Stimulated activated CD4-positive, alpha-beta T cell treated with anti-CD3 and anti-CD28 coated beads, TNF-alpha, amount 100 ng/mL, for 48 hours (primary cell): ENCODE results near the gene GNAI3.

Source experiments
- DNase-seq, 3 donors: peaks; one replicate each; pipeline ENCODE4 v3.0.0-alpha.2; 2020; ENCODE audit warnings: low read depth in 3 of 3

Gene GNAI3

DNA sequence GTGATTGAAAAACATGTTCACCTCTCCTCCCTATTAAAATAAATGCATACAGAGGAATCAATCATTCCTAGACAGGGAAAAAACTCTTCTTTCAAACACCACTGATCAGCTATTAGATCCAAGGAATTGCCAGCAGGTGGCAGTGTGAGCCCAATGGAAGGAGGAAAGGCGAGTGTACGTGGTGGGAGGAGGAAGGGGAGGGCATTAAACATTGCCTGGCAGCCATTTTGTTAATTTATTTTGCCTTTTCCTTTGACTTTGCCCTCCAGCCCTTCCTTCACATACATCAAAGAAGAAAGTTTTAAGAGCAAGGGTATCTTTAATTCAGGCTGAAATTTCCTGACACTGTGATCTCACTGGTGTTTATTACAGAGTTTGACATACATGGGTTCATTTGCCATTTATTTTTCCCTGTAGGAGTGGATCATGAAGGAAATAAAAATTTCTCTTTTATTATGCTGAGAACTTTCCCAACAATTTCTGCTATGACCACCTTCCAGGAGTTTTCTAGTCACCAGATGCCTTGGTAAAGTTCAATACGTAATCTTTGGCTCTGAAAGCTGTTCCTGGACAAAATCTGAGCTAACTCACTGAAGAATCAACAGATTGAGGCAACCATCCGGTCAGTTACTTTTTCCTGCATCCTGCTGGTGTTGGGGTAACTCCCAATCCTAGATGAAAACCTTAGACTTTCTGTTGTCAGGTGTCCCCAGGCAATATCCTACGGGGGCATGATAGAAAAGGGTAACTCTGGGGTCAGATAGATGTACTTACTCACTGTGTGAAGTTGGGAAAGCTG, 1.9 kb upstream of the GNAI3 start:
- DNase-seq, result peak; percentile 77 to 94 (median 82)

DNA sequence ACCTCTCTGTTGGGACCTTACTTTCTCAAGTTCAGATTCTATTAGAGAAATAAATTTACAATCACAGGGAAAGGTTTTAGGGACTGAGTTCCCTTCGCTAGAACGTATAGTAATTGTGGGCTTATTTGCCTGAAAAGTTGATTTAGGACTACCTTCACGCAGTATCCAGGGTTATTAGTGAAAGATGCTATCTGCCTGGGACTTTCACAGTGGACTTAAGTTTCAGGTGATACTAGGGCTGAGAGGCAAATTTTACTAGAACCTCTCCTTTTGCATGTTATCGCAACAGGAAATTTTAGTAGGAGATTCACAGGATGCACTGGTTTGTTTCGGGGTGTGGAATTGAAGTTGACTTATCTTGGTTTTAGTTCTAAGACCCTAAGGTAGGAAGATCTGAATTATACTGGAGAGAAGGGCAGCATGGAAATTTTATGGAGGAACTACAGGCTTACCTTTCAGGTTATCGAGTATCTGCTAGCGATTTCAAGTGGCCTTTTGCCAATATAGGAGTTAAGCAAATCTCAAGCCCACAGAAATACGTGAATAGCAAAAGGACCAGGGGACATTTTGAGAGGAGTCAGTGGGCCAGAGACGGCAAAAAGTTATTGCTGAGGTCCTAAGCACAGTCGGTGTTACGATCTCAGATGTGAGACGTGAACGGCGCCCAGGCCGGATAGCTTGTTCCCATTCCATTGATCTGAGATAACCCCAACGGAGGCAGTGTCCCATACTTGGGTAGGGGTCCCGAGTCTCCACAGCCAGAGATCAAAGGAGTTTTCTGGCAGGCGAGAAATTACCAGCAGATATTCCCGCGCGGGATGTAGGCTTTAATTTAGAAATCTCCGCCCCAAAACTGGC, 723 bp upstream of the GNAI3 start:
- no peak for DNase-seq

DNA sequence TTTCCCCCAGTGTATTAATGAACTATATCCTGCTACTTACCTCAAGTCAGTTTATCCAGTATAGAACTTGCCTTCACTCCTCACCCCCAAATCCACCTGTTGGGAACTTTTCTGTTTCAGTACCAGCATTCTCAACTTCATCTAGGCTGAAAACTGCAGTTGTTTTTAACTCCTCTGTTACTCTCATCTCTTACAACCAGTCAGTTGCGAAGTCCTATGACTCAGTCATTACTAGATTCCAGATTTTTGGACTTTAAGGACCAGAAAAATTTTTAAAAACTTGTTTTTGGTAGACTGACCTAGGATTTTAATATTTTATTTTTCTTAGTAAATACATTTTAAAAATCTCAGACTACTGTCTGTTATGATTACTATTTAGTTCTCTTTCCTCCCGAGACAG, 8.1 kb downstream of the GNAI3 start:
- no peak for DNase-seq

DNA sequence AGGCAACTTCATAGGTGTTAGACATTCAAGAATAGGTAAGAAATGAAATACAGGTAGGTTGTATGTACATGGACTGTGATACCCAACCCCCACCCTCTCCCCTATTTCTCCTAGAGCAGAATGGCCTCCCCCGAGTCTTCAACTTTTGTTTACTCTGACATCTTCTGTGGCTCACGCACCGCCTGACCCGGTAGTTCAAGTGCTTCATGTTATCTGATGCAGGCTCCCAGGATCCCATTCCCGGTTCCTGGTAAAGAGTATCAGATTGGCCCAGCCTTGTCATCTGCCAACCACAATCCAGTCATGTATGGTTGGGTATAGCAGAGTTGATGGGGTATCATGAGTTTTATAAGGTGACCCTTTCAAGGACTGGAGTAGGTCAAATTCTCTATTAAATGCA, 9.1 kb downstream of the GNAI3 start:
- no peak for DNase-seq

DNA sequence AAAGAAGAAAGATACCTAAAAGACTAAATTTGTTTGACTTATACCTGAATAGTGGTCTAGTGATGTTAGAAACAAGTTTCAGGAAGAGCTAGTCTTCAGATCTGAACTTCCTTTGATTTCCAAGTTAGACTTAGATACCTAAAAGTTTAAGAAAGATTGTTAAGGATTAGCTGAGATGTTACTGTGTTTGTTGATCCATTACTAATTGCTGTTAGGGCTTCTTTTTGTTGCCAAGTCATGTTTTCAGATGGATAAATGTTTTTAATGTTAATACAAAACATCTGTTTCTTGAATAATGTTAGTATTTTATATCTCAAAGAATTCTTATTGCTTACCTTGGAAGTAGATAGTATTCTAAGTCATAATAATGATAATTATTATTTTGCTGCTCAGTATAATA, 11.6 kb downstream of the GNAI3 start:
- no peak for DNase-seq

DNA sequence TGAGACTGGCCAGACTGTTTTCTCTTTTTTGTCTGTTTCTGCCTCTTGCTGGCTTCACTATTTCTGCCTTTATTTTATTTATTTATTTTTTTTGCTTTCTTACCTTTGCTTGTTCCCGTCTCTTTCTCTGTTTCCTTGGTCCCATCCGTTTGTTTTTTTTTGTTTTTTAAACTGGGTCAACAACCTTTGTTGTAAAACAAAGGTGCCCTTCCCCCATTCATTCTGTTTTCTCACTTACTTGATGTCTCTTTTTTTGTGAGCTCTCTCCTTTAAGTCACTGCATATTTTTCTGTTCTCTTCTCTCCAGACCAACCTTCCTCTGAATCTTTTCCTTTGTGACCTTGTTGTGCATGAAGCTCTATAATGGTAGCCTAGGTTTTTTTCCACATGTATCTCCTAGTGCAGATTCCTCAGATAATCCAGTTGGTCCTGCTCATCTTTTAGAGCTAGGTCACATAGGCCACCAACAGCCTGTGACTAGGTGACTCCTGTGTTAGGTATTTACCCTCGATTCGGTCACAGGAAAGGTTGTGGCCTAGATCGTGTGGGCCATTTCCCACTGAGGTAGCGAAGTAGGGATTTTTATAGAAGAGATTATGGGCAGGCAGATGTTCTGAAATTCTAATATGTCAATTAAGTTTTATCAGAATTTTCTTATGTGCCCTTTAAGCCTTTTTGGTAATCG, 15.9 kb downstream of the GNAI3 start:
- no peak for DNase-seq

DNA sequence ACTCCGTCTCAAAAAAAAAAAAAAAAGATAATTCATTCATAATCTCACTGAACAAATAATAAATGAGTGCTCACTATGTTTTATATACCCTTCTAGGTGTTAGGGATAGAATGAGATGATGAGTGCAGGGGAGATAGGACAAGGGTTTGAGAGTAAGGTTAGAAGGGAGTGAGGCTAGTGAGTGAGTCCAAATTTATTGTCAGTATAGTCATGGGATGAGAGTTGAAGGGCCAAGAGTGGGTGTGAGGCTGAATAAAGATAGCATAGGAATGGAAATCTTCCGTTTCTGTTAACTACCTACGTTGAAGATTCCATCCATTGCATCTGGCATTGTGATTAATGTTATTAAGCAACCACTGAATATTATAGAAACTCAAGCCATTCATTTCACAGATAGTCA, 16.8 kb downstream of the GNAI3 start:
- DNase-seq, result no peak

DNA sequence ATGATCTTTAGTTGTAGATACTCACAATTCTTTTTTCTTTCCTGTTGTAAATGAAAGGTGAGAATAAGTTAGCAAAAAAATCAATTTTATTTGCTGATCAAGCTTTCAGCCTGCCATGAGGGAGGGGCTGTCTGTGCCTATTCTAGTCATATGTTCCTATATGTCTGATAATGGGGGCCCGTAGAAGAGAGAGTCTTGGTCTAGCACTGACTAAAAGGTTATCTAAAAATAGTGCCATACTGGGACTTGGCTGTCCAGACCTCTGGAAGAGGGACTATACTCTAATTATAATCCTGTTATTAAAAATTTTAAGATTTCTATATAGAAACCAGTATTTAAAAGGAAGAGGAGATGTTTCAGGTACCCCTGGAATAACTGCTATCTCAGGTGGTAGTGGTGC, 18.6 kb downstream of the GNAI3 start:
- DNase-seq, result no peak

DNA sequence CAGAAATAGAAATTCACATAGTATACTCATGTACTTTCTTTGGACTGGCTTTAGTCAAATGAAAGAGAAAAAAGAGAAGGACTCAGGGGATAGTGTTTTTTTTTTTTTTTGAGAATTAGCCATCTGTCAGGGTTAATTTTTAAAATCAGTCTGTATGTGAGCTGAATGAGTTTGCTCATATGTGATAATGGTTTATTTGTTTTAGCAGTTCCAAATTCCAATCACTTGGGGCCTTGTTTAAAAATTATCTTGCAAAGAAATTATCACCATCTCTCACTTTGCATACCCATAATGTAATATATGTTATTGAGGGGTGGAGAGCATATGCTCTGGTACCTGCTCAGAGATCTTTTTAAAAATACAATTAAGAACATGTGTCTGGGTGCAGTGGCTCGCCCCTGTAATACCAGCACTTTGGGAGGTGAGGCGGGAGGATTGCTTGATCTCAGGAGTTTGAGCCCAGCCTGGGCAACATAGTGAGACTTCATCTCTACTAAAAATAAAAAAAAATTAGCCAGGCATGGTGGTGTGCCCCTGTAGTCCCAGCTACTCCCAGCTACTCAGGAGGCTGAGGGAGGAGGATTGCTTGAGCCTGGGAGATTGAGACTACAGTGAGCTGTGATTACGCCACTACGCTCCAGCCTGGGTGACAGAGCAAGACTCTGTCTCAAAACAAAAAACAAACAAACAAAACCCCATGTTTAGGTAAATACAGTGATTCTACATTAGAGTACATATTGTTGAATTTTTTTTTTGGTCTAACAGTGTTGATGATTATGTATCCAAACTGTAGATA, 19.7 kb downstream of the GNAI3 start:
- no peak for DNase-seq

DNA sequence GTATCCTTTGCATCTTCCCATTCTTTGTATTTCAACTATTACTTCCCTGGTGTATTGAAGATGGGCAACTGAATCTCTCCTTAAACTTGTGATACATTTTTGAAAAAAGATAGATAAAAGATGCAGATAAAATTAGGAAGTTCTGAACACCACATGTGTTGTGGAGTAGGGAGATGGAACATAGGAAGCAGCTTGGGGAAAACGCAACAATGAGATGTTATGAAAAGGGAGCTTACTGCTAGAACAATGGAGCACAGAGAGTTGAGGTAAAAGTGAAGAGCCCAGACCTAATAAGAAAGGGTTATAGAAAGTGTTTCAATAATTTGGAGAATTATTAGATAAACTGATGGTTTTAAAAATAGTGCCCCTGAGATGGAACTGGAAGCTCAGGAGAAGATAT, 20.9 kb downstream of the GNAI3 start:
- DNase-seq, result no peak

DNA sequence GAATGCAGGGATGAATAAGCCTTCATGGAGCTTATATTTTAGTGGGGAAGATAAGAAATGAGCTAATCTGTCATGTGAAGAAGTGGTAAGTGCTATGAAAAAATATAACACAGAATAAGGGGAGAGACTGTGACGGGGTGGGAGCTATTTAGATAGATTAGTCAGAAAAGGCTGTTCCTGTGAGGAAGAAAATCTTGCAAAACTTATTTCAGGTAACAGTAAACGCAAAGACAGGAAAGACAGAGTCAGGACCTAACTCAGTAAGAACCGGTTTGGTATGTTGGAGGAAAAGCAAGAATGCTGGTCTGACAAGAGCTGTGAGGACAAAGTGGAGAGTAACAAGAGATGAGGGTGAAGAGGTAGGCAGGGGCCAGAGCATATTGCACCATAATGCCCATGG, 22.0 kb downstream of the GNAI3 start:
- DNase-seq, result no peak

DNA sequence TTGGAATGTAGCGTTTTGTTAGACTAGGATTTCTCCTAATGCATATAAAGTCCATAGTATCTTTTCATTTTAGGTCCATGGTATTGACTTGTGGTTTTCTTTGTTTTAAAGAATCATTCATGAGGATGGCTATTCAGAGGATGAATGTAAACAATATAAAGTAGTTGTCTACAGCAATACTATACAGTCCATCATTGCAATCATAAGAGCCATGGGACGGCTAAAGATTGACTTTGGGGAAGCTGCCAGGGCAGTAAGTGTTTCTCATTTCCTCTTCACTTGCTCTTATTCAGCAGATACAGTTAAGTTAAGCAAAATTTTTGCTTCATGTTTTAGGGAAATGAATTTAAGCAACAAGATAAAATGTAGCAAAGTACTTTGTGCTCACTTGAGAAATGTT, 25.4 kb downstream of the GNAI3 start:
- DNase-seq, result no peak

DNA sequence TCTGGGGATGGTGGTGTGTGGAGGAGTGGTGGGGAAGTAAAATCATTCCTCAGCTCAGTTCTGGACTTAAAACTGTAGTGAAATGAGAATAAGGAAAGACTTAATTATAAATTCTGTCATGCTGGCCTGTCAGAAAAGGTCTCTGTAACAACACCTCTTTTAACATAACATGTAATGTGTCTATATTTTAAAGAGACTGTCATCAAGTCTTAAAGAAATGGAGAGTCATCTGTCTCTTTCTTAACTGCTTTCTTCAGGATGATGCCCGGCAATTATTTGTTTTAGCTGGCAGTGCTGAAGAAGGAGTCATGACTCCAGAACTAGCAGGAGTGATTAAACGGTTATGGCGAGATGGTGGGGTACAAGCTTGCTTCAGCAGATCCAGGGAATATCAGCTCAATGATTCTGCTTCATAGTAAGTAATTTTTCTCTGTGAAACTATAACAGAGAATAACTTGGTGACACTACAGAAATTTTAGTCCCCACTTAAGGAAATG, 30.6 kb downstream of the GNAI3 start:
- DNase-seq, result no peak

DNA sequence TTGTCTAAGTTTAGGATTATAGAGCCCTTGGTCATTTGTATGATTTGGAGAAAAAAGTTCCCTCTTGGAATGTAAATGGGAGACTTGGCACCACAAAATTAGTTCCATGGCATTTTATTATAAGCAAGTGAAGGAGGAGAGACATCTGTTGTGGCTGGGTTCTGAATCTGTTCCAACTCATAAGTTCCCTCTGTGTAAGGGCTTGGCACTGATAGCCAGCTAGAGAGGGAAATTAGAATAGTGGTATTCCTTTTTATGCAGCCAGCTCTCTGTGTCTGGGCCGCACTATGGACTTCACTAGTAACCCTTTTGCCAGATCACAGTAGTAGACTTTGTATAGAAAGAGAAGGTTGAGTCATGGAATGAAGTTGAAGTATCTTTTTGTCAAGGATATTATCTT, 31.1 kb downstream of the GNAI3 start:
- DNase-seq, result no peak

DNA sequence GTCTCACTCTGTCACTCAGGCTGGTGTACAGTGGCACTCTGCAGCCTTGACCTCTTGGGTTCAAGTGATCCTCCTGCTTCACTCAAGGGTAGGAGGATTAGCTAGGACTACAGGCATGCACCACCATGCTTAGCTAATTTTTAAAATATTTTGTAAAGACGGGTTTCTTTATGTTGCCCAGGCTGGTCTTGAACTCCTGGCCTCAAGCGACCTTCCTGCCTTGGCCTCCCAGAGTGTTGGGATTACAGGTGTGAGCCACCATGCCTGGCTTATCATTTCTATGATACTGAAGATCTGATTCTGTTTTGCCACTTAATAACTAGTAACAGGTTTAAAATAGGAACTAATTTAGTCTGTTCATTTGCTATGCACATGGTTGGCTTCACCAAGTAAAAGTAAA, 33.6 kb downstream of the GNAI3 start:
- no peak for DNase-seq

DNA sequence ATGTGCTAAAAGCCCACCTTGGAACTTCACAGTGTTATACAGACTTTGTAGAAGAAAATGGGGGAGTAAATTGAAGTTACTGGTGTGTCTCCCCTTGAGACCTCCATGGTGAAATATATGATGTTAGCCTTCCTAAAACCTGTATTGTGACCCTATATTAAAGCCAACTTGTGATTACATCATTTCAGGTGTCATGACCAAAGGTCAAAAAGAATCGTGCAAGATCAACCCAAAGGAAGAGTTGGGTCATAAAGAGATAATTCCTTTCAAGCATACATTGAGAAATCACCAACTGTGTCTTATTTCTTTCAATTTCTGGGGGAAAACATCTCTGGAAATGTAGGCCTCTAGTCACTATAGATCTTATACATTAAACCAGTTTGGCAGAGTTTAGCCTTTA, 36.4 kb downstream of the GNAI3 start:
- no peak for DNase-seq

DNA sequence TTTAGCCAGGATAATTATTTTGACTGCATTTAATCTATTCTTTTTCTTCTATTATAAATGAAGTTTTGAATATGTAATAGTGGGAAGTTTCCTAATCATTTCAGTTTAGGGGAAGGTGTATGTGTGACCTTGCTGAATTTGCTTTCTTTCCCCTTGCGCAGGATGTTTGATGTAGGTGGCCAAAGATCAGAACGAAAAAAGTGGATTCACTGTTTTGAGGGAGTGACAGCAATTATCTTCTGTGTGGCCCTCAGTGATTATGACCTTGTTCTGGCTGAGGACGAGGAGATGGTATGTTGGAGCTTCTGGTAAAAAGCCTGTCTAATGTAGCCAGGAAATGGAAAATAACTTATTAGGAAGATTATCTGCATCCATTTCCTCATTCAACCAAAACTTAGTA, 37.6 kb downstream of the GNAI3 start:
- no peak for DNase-seq

DNA sequence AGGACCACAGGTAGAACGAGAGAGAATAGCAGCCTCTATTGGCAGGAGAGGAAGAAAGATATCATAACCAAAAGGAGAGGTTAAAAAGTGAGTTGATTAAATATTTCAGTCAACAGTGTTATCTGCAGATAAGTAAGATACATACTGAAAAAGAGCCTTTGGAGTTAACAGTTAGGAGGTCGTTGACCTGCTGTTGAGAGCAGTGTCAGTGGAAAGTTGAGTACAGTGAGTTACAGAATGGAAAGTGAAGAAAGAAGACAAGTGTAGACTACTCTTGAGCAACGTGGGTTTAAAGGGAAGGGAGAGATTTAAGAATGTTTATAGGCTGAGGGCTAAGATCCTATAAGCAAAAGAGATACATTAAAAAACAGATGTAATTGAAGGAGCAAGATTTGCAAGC, 40.8 kb downstream of the GNAI3 start:
- no peak for DNase-seq

DNA sequence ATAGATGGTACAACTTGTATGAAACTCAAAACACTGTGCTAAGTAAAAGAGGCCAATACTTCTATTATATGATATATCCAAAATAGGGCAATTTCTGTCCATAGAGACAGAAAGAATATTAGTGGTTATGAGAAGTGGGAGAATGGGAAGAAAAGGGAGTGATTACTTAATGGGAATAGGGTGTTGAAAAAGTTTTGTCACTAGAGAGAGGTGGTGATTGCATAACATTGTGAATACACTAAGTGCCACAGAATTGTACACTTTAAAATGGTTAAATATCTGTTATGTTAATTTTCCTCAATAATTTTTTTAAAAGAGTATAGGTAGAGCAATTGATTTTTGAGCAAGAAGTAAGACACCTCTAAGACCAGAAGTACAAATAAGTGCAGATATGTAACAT, 41.3 kb downstream of the GNAI3 start:
- no peak for DNase-seq

DNA sequence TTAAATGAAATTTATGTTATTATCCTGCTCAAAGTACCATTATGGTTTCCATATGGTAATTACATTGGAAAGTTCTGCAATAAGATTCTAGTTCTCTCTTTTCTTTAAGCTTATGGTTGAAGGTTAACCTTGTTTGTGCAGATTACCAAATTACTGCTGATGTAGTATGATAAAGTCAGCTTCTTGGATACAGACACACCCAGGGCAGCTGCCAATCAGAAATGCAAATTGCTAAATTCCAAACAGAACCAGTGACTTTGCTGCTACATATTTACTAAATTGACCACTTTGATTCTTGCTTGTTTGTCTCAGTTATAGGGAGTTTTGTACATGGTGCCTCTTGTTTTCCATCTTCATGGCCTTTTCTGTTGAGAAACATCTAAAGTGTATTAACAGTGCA, 44.5 kb downstream of the GNAI3 start:
- no peak for DNase-seq

DNA sequence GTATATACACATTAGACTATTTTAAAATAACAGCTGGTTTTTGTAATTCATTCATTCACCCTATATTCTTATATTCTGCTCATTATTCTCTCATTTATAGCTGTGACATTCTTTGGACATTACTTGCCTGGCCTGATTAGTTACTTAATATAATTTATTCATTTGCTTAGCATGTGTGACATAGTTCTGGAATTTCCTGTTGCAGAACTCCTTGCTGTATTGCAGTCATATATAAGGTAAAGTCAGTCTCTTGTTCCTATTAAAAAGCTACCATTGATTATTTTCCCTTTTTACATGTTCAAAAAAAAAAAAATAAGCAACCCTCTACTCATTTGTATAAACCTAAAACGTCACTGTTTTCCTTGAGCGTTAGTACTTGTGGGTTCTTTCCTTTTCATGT, 47.1 kb downstream of the GNAI3 start:
- no peak for DNase-seq

DNA sequence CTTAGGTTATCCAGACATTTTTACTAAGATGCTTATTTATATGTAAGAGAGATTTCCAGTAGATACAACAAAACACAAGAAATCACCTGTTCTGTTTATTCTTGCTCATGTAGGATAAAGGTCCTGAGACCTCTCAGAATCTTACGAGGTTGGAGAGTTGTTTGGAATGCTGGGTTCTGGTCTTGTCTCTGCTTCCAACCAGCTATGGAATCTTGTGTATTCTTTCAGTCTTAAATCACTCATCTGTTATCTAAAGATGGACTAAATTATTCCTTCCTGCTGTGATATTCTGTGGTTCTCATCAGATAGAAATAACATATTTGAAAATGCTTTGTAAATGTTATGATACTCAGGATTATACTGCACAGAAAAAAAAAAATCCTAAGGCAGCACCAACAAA, 49.7 kb downstream of the GNAI3 start:
- no peak for DNase-seq
